DOHH2 (cell line): ENCODE measurements around the gene KANK4.

Source experiments
- CTCF ChIP-seq: fragments of 200-600 bp; sonication (generic); IDR thresholded peaks from one replicate; pipeline ENCODE4 v1.5.1; 2014; ENCODE audit warnings: antibody characterized with exemption, mild to moderate bottlenecking, low read depth, low read length; ENCODE audit not compliant: poor library complexity, severe bottlenecking
- EZH2phosphoT487 ChIP-seq: fragments of 200-600 bp; sonication (generic); IDR thresholded peaks from 2 replicates; pipeline ENCODE4 v1.6.1; 2017; ENCODE audit warnings: borderline replicate concordance, mild to moderate bottlenecking, antibody characterized with exemption, low read length, moderate library complexity, mixed read lengths

GRCh38 chr1:62295921-62296491 is 23.2 kb downstream of the KANK4 start:
- TF ChIP-seq CTCF (no peak), EZH2phosphoT487 (no peak)
